ENCODE data around the gene XCR1.

- TF ChIP-seq CTCF (IDR thresholded peaks at IDR 0.05; ENCODE audit: extremely low read depth in 1 of 2, insufficient read depth in 1 of 2, low read depth in 1 of 2, low read length in 2 of 2) (no peak), EZH2 (IDR thresholded peaks at IDR 0.05; ENCODE audit: borderline replicate concordance, low read depth, low read length, severe bottlenecking) (no peak), MAX (IDR thresholded peaks at IDR 0.05; ENCODE audit: insufficient read depth, insufficient read length) (no peak), POLR2A (IDR thresholded peaks at IDR 0.05; ENCODE audit: low read depth, low read length) (no peak), POLR2AphosphoS5 (IDR thresholded peaks at IDR 0.05; ENCODE audit: insufficient read depth, low read depth, low read length) (no peak), MYC (IDR thresholded peaks at IDR 0.05; ENCODE audit: low read depth, low read length) (no peak), GATA2 (IDR thresholded peaks at IDR 0.05; ENCODE audit: insufficient read depth, insufficient read length, low read depth, low read length) (no peak), FOS (IDR thresholded peaks at IDR 0.05; ENCODE audit: borderline replicate concordance, insufficient read depth, low read length) (no peak), JUN (IDR thresholded peaks at IDR 0.05; ENCODE audit: borderline replicate concordance, insufficient read depth, insufficient read length, low read depth) (no peak)
Observed at GRCh38 chr3:46076606-46077005, 49.3 kb upstream of the XCR1 start.
